Activated naive CD8-positive, alpha-beta T cell treated with anti-CD3 and anti-CD28 coated beads, Interleukin-2, amount 10 ng/mL, durations not matched to agents 7 days and 5 days (primary cell): ENCODE measurements around the gene SYTL3. TPM values are rescaled to one million over a fixed set of nuclear protein-coding genes. Genes with fewer than 3 reads are reported as not detected.

Source experiments
- ATAC-seq: fragments of 150-1000 bp; cut with Tn5 transposase; one replicate; pipeline ENCODE4 v1.10.0; 2021; ENCODE audit warnings: low read depth, moderate library complexity
- POLR2A ChIA-PET: fragments of 350-600 bp; sonication (Branson Sonifier 250); formaldehyde crosslinking; loops from one replicate; lab custom pipeline; 2021; ENCODE audit warnings: antibody characterized with exemption; lab: Charles Lee
- DNase-seq: peaks from one replicate; pipeline ENCODE4 v3.0.0; 2021
- H3K27ac Mint-ChIP-seq: one replicate; pipeline ENCODE4 v1.8.0; 2022; ENCODE audit warnings: mild to moderate bottlenecking, mixed read lengths
- H3K27me3 Mint-ChIP-seq: one replicate; pipeline ENCODE4 v1.8.0; 2022; ENCODE audit warnings: mild to moderate bottlenecking, moderate library complexity, mixed read lengths
- H3K36me3 Mint-ChIP-seq: one replicate; pipeline ENCODE4 v1.8.0; 2021; ENCODE audit warnings: mild to moderate bottlenecking, mixed read lengths
- H3K4me1 Mint-ChIP-seq: one replicate; pipeline ENCODE4 v1.8.0; 2021; ENCODE audit warnings: mixed read lengths
- H3K4me3 Mint-ChIP-seq: one replicate; pipeline ENCODE4 v1.8.0; 2022; ENCODE audit warnings: mild to moderate bottlenecking, moderate library complexity, mixed read lengths
- H3K9me3 Mint-ChIP-seq: one replicate; pipeline ENCODE4 v1.8.0; 2021; ENCODE audit warnings: mixed read lengths
- total RNA-seq, 2 experiments: library from RNA; stranded (reverse); gene quantifications; one replicate each; pipeline ENCODE4 v1.2.3, GENCODE V29; 2021

The SYTL3 gene
- total RNA-seq, 2 experiments from 2014 or later, result 65.3 to 71.7 TPM

DNA sequence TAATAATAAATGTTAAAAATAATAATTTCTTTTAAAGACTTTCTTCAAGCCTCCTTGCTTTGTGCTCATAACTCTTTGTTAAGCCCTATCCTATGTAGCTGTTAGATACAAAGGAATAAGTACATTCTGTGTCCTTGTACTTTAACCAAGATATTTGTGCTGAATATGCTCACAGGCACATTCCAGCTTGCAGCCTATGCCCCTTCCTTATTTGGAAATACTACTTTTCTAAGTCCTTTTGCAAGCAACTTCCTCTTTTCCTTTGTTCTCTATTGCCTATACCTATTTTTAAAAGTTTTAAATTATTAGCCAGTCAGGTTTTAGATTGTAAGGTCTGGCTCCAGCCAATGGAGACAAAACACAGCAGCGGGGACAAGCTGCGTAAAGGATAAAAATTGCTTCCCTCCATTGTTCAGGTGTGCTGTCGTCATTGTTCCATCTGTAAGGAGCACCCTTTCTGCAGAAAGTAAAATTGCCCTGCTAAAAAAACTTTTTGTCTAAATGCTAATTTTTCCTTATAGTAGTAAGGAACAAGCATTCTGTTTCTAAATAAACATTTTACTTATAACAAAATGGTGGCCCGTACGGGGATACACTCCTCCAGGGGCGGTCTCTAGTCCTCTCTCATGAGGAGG lies 80.2 kb downstream of the SYTL3 start:
- H3K27ac Mint-ChIP-seq, result no peak overlapping the region

DNA sequence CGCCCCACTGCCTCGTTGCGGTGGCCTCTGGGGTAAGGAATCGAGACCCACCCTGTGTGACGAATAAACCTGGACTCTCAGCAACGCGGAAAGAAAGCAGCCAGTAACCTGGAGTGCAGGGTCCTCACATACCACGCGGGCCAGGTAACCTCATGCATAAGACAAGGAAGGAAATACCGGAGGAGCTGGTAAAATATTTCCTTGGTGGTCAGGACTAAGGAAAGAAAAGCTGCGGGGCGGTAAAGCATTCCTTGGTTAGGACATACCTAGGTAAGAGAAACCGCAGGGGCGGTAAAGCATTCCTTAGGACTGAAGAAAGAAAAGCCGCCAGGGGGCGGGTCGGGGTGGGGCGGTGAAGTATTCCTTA lies 80.7 kb downstream of the SYTL3 start:
- Mint-ChIP-seq H3K4me3 (no peak overlapping the region), H3K4me1 (no peaks in the 10 kb centered on the region), H3K9me3 (no peaks in the 10 kb centered on the region), H3K27ac (no peak overlapping the region), H3K36me3 (peaks cover 69% of the 10 kb centered on the region), H3K27me3 (no peaks in the 10 kb centered on the region)
- DNase-seq (no peak), ATAC-seq (no peak)
- POLR2A ChIA-PET, result no interaction called here

More for the DNA sequence above, 80.2 kb downstream of the SYTL3 start:
- no peaks in the 10 kb centered on the region for H3K4me1 Mint-ChIP-seq
- POLR2A ChIA-PET, result interaction anchor here (0.6 kb wide), 1 partner anchor 29 kb away, joined by 3 read pairs; no protein-coding TSS in a partner anchor
- no peak for DNase-seq
- H3K4me3 Mint-ChIP-seq, result no peak overlapping the region
- ATAC-seq, result no peak
- no peaks in the 10 kb centered on the region for H3K9me3 Mint-ChIP-seq
- no peaks in the 10 kb centered on the region for H3K27me3 Mint-ChIP-seq
- peaks cover 68% of the 10 kb centered on the region for H3K36me3 Mint-ChIP-seq

DNA sequence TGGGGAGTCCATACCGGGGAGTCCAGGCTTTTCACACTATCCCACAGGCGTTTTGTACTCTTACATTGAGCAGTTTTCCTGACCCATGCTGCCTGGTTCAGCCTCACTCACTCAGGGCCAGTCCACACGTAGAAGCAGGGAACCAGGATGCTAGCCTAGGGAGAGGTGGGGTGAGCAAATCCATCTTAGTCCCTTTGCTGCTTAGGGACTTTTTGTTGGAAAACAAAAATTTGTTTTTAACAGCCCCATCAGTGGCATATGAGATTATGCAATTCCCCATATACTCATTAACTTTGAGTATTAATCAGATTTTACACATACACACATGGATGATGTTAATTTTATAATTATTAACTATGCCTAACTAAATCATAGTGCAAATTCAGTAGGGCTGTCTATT lies 85.2 kb downstream of the SYTL3 start:
- POLR2A ChIA-PET, result no interaction called here
- peaks cover 10% of the 10 kb centered on the region for H3K9me3 Mint-ChIP-seq
- peaks cover 1% of the 10 kb centered on the region for H3K4me1 Mint-ChIP-seq
- H3K4me3 Mint-ChIP-seq, result no peak overlapping the region
- H3K27ac Mint-ChIP-seq, result no peak overlapping the region
- H3K27me3 Mint-ChIP-seq, result no peaks in the 10 kb centered on the region
- DNase-seq, result no peak
- ATAC-seq, result no peak
- peaks cover 76% of the 10 kb centered on the region for H3K36me3 Mint-ChIP-seq

DNA sequence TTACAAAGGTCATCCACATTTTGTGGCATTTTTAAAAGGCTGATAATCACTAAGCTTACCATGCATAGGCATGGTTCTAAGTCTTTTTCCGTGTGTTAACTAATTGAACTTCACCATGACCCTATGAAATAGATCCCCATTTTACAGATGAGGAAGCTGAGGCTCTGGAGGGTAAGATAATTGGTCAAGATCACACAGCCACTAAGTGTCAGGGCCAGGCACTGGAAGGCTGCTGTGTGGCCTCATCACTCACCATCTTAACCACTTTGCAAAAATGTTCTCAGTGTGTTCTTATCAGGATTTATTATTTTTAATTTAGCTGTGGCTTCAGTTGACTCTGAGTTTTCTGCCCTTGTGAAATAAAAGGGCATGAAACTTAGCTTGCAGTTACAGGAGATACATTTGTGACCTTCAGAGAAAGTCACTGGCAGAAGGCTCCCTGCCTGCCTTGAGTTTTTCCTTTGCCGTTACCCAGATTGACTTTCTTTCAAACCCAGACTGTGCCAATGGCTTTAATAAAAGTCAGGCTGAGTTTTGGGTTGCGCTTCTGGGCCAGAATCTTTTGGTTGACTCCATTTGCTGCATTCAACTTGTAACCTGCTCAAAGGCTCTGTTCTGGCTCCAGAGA lies 87.3 kb downstream of the SYTL3 start:
- no peak for DNase-seq
- POLR2A ChIA-PET, result no interaction called here
- Mint-ChIP-seq H3K27ac (no peak overlapping the region), H3K4me1 (peaks cover 1% of the 10 kb centered on the region), H3K27me3 (no peaks in the 10 kb centered on the region), H3K9me3 (peaks cover 10% of the 10 kb centered on the region), H3K4me3 (no peak overlapping the region), H3K36me3 (peaks cover 76% of the 10 kb centered on the region)
- no peak for ATAC-seq

DNA sequence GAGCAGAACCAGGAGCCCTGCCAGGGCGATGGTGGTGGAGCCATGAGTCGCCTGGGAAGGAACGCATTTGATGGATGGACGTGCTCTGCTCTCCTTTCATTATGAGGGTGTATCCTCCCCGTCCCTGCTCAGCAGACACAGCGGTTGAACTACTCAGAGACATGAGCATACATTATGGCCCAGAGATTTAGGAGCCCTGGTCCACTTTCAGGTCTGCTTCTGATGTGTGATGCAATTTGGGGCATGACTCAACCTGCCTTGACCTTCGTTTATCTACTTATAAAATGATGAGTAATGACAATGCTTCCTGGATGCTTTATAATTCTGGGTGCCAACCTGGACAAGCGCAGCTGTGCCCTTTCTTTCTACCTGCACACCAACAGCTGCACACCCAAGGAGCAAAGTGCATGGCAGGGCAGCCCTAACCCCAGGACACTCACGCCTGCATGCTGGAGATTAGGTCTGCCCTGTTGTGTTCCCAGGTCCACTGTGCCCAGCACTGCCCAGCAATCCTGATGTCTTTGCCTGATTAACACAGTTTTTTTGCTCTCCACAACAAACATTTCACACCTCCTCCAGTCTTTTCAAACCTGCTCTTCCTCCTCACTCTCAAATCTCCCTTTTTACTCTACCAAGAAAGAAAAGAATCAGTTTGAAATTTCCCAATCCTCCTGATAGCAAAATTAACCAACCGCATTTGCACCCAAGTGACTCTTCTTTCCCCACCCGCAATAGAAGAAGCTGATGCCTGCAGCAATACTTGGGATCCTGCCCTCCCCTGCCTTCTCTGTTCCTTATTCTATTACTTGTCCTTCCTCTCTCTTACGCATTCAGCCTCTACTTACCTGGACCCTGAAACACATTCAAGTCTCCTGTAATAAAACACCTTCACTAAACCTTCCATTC lies 88.1 kb downstream of the SYTL3 start:
- Mint-ChIP-seq H3K36me3 (peaks cover 73% of the 10 kb centered on the region), H3K9me3 (peaks cover 10% of the 10 kb centered on the region), H3K27me3 (no peaks in the 10 kb centered on the region), H3K4me1 (peaks cover 1% of the 10 kb centered on the region), H3K27ac (peak overlapping the region; percentile 24), H3K4me3 (no peak overlapping the region)
- POLR2A ChIA-PET, result no interaction called here
- DNase-seq (no peak), ATAC-seq (no peak)

DNA sequence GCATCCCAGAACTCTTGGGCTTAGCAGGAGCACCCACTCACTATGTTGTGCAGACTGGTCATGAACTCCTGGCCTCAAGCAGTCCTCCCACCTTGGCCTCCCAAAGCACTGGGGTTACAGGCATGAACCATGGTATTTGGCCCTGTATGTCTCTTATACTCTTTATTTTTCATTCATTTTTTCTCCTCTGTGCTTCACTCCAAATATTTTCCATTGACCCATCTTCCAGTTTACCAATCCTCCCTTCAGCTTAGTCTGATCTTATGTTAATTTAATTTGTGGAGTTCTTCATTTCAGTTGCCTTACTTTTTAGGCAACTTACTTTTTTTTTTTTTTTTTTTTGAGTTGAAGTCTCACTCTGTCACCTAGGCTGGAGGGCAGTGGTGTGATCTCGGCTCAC lies 89.8 kb downstream of the SYTL3 start:
- POLR2A ChIA-PET, result no interaction called here
- DNase-seq (no peak), ATAC-seq (no peak)
- Mint-ChIP-seq H3K4me3 (no peak overlapping the region), H3K27ac (no peak overlapping the region), H3K36me3 (peaks cover 69% of the 10 kb centered on the region), H3K9me3 (peaks cover 10% of the 10 kb centered on the region), H3K27me3 (no peaks in the 10 kb centered on the region), H3K4me1 (peaks cover 1% of the 10 kb centered on the region)

DNA sequence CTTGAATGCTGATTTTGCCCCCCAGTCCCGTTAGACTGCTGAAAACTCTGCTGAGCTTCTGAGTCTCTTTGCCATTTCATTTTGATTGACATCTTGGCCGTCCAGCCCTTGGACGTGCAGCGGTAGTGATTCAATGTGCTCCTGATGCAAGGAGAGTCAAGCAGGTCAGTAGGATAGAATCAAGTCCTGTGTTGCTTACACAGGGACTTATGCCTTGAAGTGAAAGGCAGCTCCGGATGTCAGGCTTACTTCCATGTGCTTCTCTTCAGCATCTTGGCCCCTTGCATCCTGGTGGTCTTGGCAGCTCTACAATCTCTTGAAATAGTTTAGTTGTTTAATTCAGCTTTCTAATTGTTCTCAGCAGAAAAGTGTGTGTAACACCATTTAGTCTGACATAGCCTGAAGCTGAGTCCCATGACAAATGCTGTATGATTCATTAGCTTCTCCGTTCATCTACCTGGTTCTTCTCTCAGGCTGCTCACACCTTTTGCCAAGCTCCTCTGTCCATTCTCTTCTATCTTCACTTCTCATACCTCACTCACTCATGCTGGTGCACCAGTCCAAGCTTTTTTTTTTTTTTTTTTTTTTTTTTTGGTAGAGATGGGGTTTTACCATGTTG lies 93.3 kb downstream of the SYTL3 start:
- Mint-ChIP-seq H3K27ac (no peak overlapping the region), H3K4me3 (no peak overlapping the region), H3K27me3 (no peaks in the 10 kb centered on the region), H3K9me3 (peaks cover 10% of the 10 kb centered on the region), H3K4me1 (no peaks in the 10 kb centered on the region), H3K36me3 (peaks cover 61% of the 10 kb centered on the region)
- ATAC-seq (no peak), DNase-seq (no peak)
- POLR2A ChIA-PET, result no interaction called here

DNA sequence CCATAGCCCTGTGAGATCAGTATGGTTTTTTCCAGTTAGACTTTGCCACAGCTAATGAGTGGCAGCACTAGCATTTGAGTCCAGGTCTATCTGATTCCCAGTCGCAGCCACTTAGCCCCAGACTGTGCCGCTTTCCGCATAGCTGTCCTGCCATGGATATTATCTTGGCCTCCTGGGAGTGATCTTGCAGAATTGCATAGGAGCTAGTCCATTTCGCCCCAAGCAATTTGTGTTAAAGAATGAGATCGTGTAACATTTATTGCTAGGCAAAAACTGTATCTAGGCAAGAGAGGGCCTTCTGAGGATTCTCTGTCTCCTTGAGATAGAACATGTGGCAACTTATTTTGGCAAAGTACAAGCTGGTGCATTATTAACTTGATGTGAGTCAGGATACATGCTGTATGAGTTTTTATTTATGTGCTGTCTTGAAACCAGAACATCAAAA lies 95.2 kb downstream of the SYTL3 start:
- peaks cover 51% of the 10 kb centered on the region for H3K36me3 Mint-ChIP-seq
- no peaks in the 10 kb centered on the region for H3K4me1 Mint-ChIP-seq
- ATAC-seq, result no peak
- POLR2A ChIA-PET, result no interaction called here
- H3K27me3 Mint-ChIP-seq, result no peaks in the 10 kb centered on the region
- no peaks in the 10 kb centered on the region for H3K9me3 Mint-ChIP-seq
- H3K27ac Mint-ChIP-seq, result no peak overlapping the region
- no peak overlapping the region for H3K4me3 Mint-ChIP-seq
- DNase-seq, result no peak

DNA sequence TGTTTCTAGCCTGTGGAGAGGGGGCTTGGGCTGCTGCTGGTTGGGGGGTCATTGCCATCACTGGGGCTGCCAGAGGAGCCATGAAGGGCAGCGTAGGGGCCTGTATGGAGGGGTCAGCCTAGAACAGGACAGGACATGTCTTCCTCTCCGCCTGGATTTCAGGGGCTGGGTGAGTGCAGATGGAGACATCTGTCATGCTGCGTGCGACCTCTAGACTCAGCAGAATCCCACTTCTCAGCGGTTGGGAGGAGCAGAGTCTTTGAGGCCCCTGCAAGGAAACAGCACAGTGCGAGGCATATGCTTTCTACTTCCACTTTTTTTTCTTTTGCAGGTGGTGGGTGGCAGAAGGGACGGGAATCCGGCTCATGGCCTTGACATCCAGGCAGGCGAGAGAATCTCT lies 101.4 kb downstream of the SYTL3 start:
- no peak for ATAC-seq
- H3K27me3 Mint-ChIP-seq, result no peaks in the 10 kb centered on the region
- no peaks in the 10 kb centered on the region for H3K4me1 Mint-ChIP-seq
- DNase-seq, result no peak
- H3K36me3 Mint-ChIP-seq, result peaks cover 27% of the 10 kb centered on the region
- POLR2A ChIA-PET, result no interaction called here
- H3K4me3 Mint-ChIP-seq, result no peak overlapping the region
- no peak overlapping the region for H3K27ac Mint-ChIP-seq
- H3K9me3 Mint-ChIP-seq, result no peaks in the 10 kb centered on the region

DNA sequence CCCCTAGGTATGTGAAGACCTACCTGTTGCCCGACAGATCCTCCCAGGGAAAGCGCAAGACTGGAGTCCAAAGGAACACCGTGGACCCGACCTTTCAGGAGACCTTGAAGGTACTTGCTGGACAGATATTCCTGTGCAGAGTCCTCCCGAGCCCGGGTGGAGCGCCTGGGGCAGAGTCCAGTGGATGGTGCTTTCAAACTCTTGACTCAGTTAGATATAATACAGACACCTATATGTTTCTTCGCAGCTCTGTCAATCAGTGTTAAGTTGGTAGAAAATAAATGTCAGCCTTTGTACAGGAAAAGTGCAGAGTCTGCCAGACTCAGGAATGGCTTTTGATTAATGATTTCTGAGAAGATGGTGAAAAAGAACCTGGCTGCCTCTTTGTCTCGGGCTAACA lies 102.1 kb downstream of the SYTL3 start:
- no peak for DNase-seq
- POLR2A ChIA-PET, result no interaction called here
- no peak overlapping the region for H3K4me3 Mint-ChIP-seq
- ATAC-seq, result no peak
- peaks cover 27% of the 10 kb centered on the region for H3K36me3 Mint-ChIP-seq
- H3K27ac Mint-ChIP-seq, result no peak overlapping the region
- no peaks in the 10 kb centered on the region for H3K27me3 Mint-ChIP-seq
- no peaks in the 10 kb centered on the region for H3K4me1 Mint-ChIP-seq
- no peaks in the 10 kb centered on the region for H3K9me3 Mint-ChIP-seq

DNA sequence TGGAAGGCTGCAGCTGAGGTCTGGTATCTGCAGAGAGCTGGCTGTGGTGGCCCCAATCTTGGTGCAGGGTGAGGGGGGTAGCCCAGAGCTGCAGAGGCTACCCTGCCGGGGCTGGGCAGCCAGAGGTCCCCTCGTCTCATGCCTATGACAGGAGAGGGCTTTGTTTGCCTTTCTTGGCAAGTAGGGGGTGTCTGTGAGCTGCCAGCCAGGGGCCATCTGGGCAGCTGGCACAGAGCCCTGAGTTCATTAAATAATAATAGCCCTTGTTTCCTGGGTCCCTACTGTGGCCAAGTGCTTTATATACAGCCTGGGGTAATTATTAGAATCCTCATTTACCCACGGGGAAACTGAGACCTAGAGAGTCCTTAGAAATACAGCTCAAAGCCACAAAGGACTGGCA lies 102.8 kb downstream of the SYTL3 start:
- Mint-ChIP-seq H3K36me3 (peaks cover 29% of the 10 kb centered on the region), H3K4me3 (no peak overlapping the region), H3K27me3 (no peaks in the 10 kb centered on the region), H3K27ac (no peak overlapping the region), H3K9me3 (no peaks in the 10 kb centered on the region), H3K4me1 (no peaks in the 10 kb centered on the region)
- POLR2A ChIA-PET, result interaction anchor here (0.5 to 0.7 kb wide), 2 partner anchors 9 to 26 kb away, joined by 4 read pairs; no protein-coding TSS in a partner anchor
- DNase-seq (no peak), ATAC-seq (no peak)

DNA sequence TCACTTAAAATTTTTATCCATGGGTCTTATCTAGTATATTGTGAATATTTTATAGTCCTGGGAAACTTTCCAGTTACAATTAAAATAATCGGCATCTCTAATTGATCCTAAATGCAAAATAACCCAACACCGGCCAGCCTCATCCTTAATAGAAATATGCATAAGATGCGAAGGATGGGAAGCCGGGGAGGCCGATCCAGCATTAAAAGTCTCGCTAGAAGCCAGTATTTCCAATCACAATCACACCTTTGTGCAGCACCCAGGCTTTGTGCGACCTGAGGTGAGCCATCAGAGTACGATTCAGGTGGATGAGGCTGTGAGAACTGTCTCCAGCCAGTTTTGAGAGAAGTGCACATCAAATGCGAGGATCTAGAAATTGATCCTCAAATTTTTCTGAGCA lies 104.0 kb downstream of the SYTL3 start:
- ATAC-seq, result no peak
- Mint-ChIP-seq H3K27me3 (no peaks in the 10 kb centered on the region), H3K4me1 (no peaks in the 10 kb centered on the region), H3K36me3 (peaks cover 27% of the 10 kb centered on the region), H3K4me3 (no peak overlapping the region), H3K9me3 (no peaks in the 10 kb centered on the region), H3K27ac (no peak overlapping the region)
- POLR2A ChIA-PET, result no interaction called here
- DNase-seq, result no peak

DNA sequence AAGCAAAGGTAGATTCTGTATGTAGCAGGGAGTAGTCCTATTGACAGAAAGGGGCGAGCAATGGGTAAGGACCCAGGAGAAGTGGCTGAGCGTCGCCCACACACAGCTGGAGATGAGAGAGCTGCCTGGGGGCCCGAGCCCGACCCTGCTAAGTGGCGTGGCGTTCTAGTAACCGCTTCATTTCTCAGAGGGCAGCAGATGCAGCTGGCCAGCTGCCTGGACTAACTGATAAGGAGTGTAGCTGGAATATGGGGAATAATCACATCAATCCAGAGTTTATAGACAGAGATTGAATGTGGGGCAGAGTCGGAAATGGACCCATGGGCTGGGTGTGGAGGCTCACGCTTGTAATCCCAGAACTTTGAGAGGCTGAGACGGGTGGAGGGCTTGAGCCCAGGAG lies 104.9 kb downstream of the SYTL3 start:
- no peaks in the 10 kb centered on the region for H3K9me3 Mint-ChIP-seq
- no peaks in the 10 kb centered on the region for H3K4me1 Mint-ChIP-seq
- H3K4me3 Mint-ChIP-seq, result no peak overlapping the region
- POLR2A ChIA-PET, result no interaction called here
- H3K27me3 Mint-ChIP-seq, result no peaks in the 10 kb centered on the region
- DNase-seq, result no peak
- ATAC-seq, result no peak
- H3K27ac Mint-ChIP-seq, result no peak overlapping the region
- H3K36me3 Mint-ChIP-seq, result peaks cover 24% of the 10 kb centered on the region
